Neural crest cell (in vitro differentiated cells): ENCODE data around the gene PUS1. TPM values are rescaled to one million over a fixed set of nuclear protein-coding genes. Genes with fewer than 3 reads are reported as not detected.
"Not testable (repeated sequence)": the region's sequence is repeated elsewhere in the genome, so short reads cannot be mapped to it uniquely, and the experiment has no call there.

Experiments used
- DNase-seq: peaks from one replicate; pipeline ENCODE4 v3.0.0; 2021; ENCODE audit warnings: low read depth, mixed read lengths, low spot score
- H3K27ac Mint-ChIP-seq: one replicate; pipeline ENCODE4 v1.8.0; 2021; ENCODE audit warnings: mild to moderate bottlenecking, mixed read lengths; ENCODE audit not compliant: unreplicated experiment
- H3K27me3 Mint-ChIP-seq: 2 replicates; pipeline ENCODE4 v1.8.0; 2021; ENCODE audit warnings: low read depth, mild to moderate bottlenecking, mixed read lengths
- H3K36me3 Mint-ChIP-seq: 2 replicates; pipeline ENCODE4 v1.8.0; 2021; ENCODE audit warnings: low read depth, mild to moderate bottlenecking, mixed read lengths
- H3K4me1 Mint-ChIP-seq: 2 replicates; pipeline ENCODE4 v1.8.0; 2021; ENCODE audit warnings: mixed read lengths
- H3K4me3 Mint-ChIP-seq: one replicate; pipeline ENCODE4 v1.8.0; 2021; ENCODE audit warnings: mild to moderate bottlenecking, mixed read lengths
- H3K9me3 Mint-ChIP-seq: 2 replicates; pipeline ENCODE4 v1.8.0; 2021; ENCODE audit warnings: mixed read lengths
- CTCF ChIP-seq: fragments of 200-600 bp; sonication (generic); conservative IDR thresholded peaks from 2 replicates; pipeline ENCODE4 v1.5.0; 2021; ENCODE audit warnings: antibody characterized with exemption, mild to moderate bottlenecking
- total RNA-seq: library from RNA; stranded (reverse); gene quantifications from 2 replicates; pipeline ENCODE4 v1.2.1, GENCODE V29; 2021

PUS1 gene
- total RNA-seq, 1 donor from 2014 or later: 48.7 TPM

- Mint-ChIP-seq H3K9me3 (no peaks in the 10 kb centered on the region), H3K27ac (no peak overlapping the region), H3K4me3 (no peak overlapping the region), H3K27me3 (no peaks in the 10 kb centered on the region), H3K4me1 (peaks cover 6% of the 10 kb centered on the region), H3K36me3 (peaks cover 11% of the 10 kb centered on the region)
- DNase-seq: no peak
- TF ChIP-seq CTCF: no peak
Observed at GRCh38 chr12:131982041-131982440, 53.0 kb downstream of the PUS1 start.

GRCh38 chr12:131983026-131983425 lies 54.0 kb downstream of the PUS1 start:
- Mint-ChIP-seq H3K4me1 (peaks cover 10% of the 10 kb centered on the region), H3K36me3 (peaks cover 12% of the 10 kb centered on the region)

GRCh38 chr12:131983554-131983953 lies 54.5 kb downstream of the PUS1 start:
- Mint-ChIP-seq H3K27me3 (no peaks in the 10 kb centered on the region), H3K27ac (no peak overlapping the region), H3K36me3 (peaks cover 12% of the 10 kb centered on the region), H3K9me3 (no peaks in the 10 kb centered on the region), H3K4me3 (no peak overlapping the region), H3K4me1 (peaks cover 10% of the 10 kb centered on the region)
- TF ChIP-seq CTCF: no peak
- DNase-seq: no peak

More at GRCh38 chr12:131983026-131983425, 54.0 kb downstream of the PUS1 start:
- no peaks in the 10 kb centered on the region for H3K27me3 Mint-ChIP-seq
- H3K4me3 Mint-ChIP-seq: no peak overlapping the region
- DNase-seq: no peak
- TF ChIP-seq CTCF: no peak
- no peak overlapping the region for H3K27ac Mint-ChIP-seq
- H3K9me3 Mint-ChIP-seq: no peaks in the 10 kb centered on the region

- no peaks in the 10 kb centered on the region for H3K27me3 Mint-ChIP-seq
- H3K4me1 Mint-ChIP-seq: peaks cover 11% of the 10 kb centered on the region
- no peak for DNase-seq
- H3K36me3 Mint-ChIP-seq: peaks cover 14% of the 10 kb centered on the region
- no peak for TF ChIP-seq CTCF
- H3K4me3 Mint-ChIP-seq: no peak overlapping the region
- no peaks in the 10 kb centered on the region for H3K9me3 Mint-ChIP-seq
- no peak overlapping the region for H3K27ac Mint-ChIP-seq
Observed at GRCh38 chr12:131984334-131984733, 55.3 kb downstream of the PUS1 start.

GRCh38 chr12:131985510-131985875 lies 56.4 kb downstream of the PUS1 start:
- H3K27ac Mint-ChIP-seq, H3K27me3 Mint-ChIP-seq, H3K4me3 Mint-ChIP-seq, DNase-seq, H3K9me3 Mint-ChIP-seq: not testable (repeated sequence)
- H3K4me1 Mint-ChIP-seq: peaks cover 22% of the 10 kb centered on the region
- peaks cover 14% of the 10 kb centered on the region for H3K36me3 Mint-ChIP-seq

GRCh38 chr12:131986361-131986760 lies 57.3 kb downstream of the PUS1 start:
- H3K27me3 Mint-ChIP-seq: no peaks in the 10 kb centered on the region
- no peaks in the 10 kb centered on the region for H3K9me3 Mint-ChIP-seq
- TF ChIP-seq CTCF: no peak
- peaks cover 18% of the 10 kb centered on the region for H3K36me3 Mint-ChIP-seq
- DNase-seq: no peak
- no peak overlapping the region for H3K4me3 Mint-ChIP-seq
- peaks cover 31% of the 10 kb centered on the region for H3K4me1 Mint-ChIP-seq
- H3K27ac Mint-ChIP-seq: no peak overlapping the region
